ENCODE data around the gene TMEM225. TPM values are rescaled to one million over a fixed set of nuclear protein-coding genes. Genes with fewer than 3 reads are reported as not detected.

Gene TMEM225, protein sequence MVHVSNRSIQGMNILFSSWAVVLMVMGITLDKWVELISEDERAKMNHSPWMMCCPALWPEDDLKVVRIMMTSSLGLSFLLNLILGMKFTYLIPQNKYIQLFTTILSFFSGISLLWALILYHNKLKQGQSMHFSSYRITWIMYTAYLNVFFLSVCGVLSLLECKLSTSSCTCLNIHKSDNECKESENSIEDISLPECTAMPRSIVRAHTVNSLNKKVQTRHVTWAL
- not detected for total RNA-seq
- not detected for polyA plus RNA-seq (ENCODE audit: insufficient read depth, low read depth, low replicate concordance)
- long read RNA-seq, donor 1: 0 reads
- long read RNA-seq, donor 2: 0 reads
- long read RNA-seq, donor 3: 0 reads
- long read RNA-seq, donor 4: 0 reads
- long read RNA-seq, donor 5: 0 reads
- long read RNA-seq, donor 6: 0 reads
- long read RNA-seq, donor 7: 0 reads
- long read RNA-seq, donor 8: 0 reads
- long read RNA-seq, donor 9: 0 reads
- long read RNA-seq, donor 10: 0 reads

- no peaks in the 10 kb centered on the region for H3K27me3 ChIP-seq (ENCODE audit: control insufficient read depth, insufficient read depth, low read length)
- DNase-seq (no peak), FAIRE-seq (no peak)
- intact Hi-C loops (cut with DNase I): no loop called here
- H3K9me3 ChIP-seq (ENCODE audit: control insufficient read depth in 2 of 3, insufficient read depth in 1 of 3, low read length in 3 of 3): no peaks in the 10 kb centered on the region
- no peak for TF ChIP-seq CTCF (IDR thresholded peaks at IDR 0.05; ENCODE audit: borderline replicate concordance, extremely low read depth, insufficient read depth)
- no peaks in the 10 kb centered on the region for H3K4me1 ChIP-seq (ENCODE audit: control insufficient read depth in 2 of 3, insufficient read depth in 2 of 3, low read depth in 1 of 3, low read length in 3 of 3)
- no peak within 1 kb of the TSS for H3K9ac ChIP-seq (ENCODE audit: low read length in 3 of 3)
- no peaks in the 10 kb centered on the region for H3K36me3 ChIP-seq (ENCODE audit: control insufficient read depth in 2 of 3, insufficient read depth in 3 of 3, low read length in 3 of 3)
- H3K27ac ChIP-seq (ENCODE audit: low read depth in 2 of 2, low read length in 2 of 2): no peak within 1 kb of the TSS
- H3K4me3 ChIP-seq (ENCODE audit: low read length in 3 of 3): no peak within 1 kb of the TSS
Observed at GRCh38 chr11:123885570-123885969, at the start of gene TMEM225. Gene TMEM225 (minus strand): TSS chr11:123885670. CDS start chr11:123885425, 245 bp downstream.

- TF ChIP-seq CTCF (IDR thresholded peaks at IDR 0.05; ENCODE audit: borderline replicate concordance, extremely low read depth, insufficient read depth): no peak
- FAIRE-seq (no peak), DNase-seq (no peak)
- Histone ChIP-seq H3K4me1 (ENCODE audit: control insufficient read depth in 2 of 3, insufficient read depth in 2 of 3, low read depth in 1 of 3, low read length in 3 of 3) (no peaks in the 10 kb centered on the region), H3K9ac (ENCODE audit: low read length in 3 of 3) (no peak overlapping the region), H3K27me3 (ENCODE audit: control insufficient read depth, insufficient read depth, low read length) (no peaks in the 10 kb centered on the region), H3K27ac (ENCODE audit: low read depth in 2 of 2, low read length in 2 of 2) (no peak overlapping the region), H3K9me3 (ENCODE audit: control insufficient read depth in 2 of 3, insufficient read depth in 1 of 3, low read length in 3 of 3) (no peaks in the 10 kb centered on the region), H3K4me3 (ENCODE audit: low read length in 3 of 3) (no peak overlapping the region), H3K36me3 (ENCODE audit: control insufficient read depth in 2 of 3, insufficient read depth in 3 of 3, low read length in 3 of 3) (no peaks in the 10 kb centered on the region)
- intact Hi-C loops (cut with DNase I): no loop called here
Observed at GRCh38 chr11:123924027-123924426, 38.6 kb upstream of the TMEM225 start.

GRCh38 chr11:123920943-123921342 is 35.5 kb upstream of the TMEM225 start:
- Histone ChIP-seq H3K9ac (ENCODE audit: low read length in 3 of 3) (no peak overlapping the region), H3K27ac (ENCODE audit: low read depth in 2 of 2, low read length in 2 of 2) (no peak overlapping the region), H3K27me3 (ENCODE audit: control insufficient read depth, insufficient read depth, low read length) (no peaks in the 10 kb centered on the region), H3K4me1 (ENCODE audit: control insufficient read depth in 2 of 3, insufficient read depth in 2 of 3, low read depth in 1 of 3, low read length in 3 of 3) (no peaks in the 10 kb centered on the region), H3K4me3 (ENCODE audit: low read length in 3 of 3) (no peak overlapping the region), H3K36me3 (ENCODE audit: control insufficient read depth in 2 of 3, insufficient read depth in 3 of 3, low read length in 3 of 3) (no peaks in the 10 kb centered on the region), H3K9me3 (ENCODE audit: control insufficient read depth in 2 of 3, insufficient read depth in 1 of 3, low read length in 3 of 3) (no peaks in the 10 kb centered on the region)
- no peak for DNase-seq
- TF ChIP-seq CTCF (IDR thresholded peaks at IDR 0.05; ENCODE audit: borderline replicate concordance, extremely low read depth, insufficient read depth): no peak
- intact Hi-C loops (cut with DNase I): no loop called here
- FAIRE-seq: no peak
